Embryonic facial prominence (tissue), 1 donor: ENCODE results near the gene NUP205.
"Not testable (repeated sequence)": the region's sequence is repeated elsewhere in the genome, so short reads cannot be mapped to it uniquely, and the experiment has no call there.

Source experiments
- DNase-seq: peaks from one replicate; pipeline ENCODE4 v3.0.0-alpha.2; 2016; ENCODE audit errors: extremely low spot score

The NUP205 gene

DNA sequence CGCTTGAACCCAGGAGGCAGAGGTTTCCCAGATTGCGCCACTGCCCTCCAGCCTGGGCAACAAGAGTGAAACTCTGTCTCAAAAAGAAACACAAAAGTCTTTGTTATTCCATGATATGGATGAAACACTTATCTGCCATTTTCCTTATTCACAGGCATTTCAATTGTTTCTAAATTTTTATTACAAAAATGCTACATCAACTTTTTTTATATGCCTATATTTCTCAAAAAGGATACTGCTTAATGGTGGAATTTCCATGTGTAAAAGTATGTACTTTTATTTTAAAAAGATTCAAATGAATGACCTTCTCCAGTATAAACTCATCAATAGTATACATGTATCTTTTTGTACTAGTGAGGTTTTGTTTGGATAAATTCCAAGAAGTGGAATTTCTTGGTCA, 62.7 kb downstream of the NUP205 start:
- no peak for DNase-seq

DNA sequence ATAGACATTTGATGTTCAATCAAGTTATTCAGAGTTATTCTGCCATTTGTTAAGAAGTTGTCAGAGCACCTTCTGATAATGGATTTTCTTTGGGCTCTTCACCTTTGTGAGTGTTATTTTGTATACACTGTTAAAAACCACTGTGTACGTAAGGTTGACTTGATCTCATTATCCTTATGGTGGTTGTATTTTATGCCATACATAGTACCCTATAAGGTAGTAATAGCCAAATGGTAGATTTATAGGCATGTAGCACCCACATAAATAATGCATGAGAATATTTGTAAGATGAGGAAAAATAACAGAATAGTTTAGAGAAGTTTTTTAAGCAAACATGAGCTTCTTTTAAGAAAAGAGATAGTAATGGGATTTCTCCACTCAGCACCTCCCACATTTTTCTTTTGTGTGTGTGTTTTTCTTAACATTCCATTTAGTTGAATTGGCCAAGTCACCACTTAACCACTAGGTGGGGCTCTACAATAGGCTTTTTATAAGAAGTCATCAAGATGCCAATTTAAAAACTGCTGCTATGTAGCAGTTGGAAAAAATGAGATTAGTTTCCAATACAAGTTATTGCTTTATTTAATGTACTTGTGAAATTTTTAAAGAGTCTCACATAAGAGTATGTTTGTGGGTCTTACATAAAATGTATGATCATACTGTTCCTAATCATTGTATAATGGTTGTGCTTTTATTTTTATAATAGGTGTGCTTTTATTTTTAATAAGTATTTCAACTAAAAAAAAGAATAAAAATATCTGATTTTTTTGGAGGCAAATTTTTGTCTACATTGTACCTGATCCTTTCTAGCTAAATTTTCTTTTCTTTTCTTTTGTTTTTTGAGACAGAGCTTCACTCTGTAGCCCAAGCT, 63.5 kb downstream of the NUP205 start:
- DNase-seq: peak; percentile 72

GRCh38 chr7:135634191-135634878, 76.6 kb downstream of the NUP205 start:
- DNase-seq: no peak

- not testable (repeated sequence) for DNase-seq
Observed at GRCh38 chr7:135639690-135640089, 82.0 kb downstream of the NUP205 start.

DNA sequence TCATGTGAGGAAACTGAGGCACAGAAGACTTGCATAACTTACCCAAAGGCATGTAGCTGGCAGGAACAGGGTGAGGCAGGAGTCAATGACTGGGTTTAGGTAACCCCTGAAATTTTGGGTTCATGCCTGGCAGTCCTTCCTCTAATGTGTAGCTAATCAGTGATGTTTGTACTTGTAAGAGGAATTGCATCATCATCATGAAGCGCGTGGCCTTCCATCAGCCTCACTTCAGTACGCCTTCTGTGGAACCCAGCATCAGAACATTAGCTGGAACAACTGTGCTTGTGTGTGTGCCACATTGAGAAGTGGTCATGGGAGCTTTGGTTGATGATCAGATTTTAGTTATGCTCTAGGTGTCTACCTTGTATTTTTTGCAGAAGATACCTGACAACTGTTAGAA, 86.4 kb downstream of the NUP205 start:
- DNase-seq: no peak

DNA sequence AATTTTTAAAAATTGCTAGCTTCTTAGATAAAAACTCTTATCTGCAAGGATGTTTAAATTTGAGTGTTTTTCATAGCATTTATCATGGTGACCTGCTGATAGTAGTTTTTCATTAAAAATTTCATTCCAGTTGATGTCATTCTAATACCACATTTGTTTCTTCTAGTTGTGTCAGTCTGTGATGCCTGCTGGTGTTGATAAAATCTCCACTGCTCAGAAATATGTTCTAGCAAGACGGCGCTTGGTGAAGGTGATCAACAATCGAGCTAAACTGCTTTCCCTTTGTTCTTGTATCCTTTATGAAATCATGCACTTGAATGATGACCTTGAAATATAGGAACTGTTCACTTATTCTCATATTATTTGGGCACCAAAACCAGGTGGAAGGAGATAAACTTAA, 87.0 kb downstream of the NUP205 start:
- no peak for DNase-seq

GRCh38 chr7:135645296-135645904, 87.7 kb downstream of the NUP205 start:
- no peak for DNase-seq

DNA sequence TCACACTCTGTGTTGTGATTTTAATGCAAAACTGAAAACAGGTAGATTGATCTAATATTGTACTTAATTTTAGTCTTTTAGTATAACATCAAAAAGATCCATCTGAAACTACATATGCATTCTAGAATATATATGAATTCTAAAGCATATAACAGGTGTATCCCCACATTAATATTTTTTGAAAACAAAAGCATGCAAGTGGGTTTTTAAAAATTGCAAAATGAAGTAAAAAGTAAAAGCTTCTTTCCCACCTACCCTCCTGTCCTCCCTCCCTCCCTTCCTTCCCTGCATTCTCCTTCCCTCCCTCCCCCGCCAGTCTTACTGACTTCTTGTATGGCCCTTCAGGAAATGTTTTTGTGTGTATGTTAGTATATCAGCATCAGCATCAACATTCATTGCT, 90.0 kb downstream of the NUP205 start:
- no peak for DNase-seq

- DNase-seq: no peak
Observed at GRCh38 chr7:135648235-135648634, 90.5 kb downstream of the NUP205 start.

DNA sequence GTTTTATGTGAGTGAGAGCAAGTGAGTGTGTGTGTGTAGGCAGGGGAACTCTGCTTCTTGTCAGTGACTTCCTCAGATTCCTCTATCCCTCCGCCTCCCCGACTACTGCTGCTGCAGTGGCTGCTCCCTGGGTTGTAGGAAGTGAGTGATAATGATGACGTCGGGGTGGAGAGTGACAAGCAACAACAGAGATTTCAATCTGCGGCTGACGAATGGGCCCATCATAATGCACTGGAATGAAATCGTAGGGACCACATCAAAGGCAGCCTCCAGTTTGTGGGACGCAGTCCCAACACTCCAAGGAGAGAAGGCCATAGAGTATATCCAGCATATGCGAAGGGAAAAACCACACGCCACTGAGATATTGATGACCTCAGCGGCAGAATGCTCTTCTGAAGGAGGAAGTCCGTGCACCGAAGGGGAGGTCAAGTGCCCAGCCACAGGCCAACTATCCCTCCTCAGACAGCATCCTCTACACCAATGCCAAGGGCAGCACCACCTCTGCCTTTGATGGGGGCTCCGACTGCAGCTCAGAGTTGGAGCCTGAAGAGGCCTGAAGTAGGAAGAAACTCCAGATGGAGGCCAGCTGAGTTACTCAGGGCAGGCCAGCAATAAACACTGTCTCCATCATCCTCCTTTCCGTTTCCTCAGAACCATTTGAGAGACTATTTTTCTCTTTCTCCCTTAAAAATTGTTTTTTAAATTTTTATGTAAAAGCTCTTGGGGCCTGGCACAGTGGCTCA, 93.3 kb downstream of the NUP205 start:
- DNase-seq: no peak

DNA sequence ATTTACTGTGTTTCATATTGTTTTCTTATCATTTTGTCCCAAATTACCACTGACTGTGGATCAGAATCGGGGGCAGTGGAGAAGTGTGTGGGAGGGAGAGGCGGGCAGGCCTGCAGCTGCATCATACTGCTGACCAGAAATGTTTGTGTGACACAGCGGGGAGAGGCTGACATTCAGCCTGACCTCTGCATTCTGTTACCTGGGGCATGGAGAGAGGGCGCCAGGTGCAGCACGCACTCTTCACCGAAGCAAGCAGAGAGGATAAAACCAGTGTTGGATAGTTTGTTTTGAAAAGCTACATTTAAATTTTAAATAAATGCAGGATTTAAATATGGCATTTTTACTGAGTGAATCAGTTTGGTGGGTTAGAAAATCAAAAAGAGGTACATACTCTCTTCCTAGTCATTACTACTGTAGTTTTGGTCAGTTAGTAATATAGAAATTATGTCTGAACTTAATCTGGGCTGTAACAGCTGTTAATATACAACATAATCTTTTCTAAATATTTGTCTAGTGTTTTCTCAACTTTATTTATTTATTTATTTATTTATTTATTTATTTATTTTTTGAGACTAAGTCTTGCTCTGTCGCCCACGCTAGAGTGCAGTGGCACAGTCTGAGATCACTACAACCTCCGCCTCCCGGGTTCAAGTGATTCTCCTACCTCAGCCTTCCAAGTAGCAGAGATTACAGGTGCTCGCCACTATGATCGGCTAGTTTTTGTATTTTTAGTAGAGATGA, 95.8 kb downstream of the NUP205 start:
- no peak for DNase-seq

DNA sequence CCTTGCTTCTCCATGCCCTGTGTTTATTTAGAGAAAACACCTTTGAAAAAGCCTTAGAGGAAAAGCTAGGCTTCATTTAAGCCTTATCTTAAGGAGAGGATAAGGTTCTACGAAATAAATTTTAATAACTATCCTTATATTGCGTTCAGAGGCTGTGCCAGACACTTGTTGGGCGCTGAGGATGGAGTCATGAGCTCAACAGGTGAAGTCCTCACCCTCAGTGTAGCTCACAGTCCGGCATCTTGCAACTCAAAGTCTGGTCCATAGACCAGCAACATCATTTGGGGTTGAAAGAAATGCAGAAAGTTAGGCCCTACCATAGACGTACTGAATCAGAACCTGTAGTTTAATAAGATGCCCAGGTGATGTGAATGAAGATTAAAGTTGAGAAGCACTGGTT, 100.8 kb downstream of the NUP205 start:
- DNase-seq: no peak

DNA sequence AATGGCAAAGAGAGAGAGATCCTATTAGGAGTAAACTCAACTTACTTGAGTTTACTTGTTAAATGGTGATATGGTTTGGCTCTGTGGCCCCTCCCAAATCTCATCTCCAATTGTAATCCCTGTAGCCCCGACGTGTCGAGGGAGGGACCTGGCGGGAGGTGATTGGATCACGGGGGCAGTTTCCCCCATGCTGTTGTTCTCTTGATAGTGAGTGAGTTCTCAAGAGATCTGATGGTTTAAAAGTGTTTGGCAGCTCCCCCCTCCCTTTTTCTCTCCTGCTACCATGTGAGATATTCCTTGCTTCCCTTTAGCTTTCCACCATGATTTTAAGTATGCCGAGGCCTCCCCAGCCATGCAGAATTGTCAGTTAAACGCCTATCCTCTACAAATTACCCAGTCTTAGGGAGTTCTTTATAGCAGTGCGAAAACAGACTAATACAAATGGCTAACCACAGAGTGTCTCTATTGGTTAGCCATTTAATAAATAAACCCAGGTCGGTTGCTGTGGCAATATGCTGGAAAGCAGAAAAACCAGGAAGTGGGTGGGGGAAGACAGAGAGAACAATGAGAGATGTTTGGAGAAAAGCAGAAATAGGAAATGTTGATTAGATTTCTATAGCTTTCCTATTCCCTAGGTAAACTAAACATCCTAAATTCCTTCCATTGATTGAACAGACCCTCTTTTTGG, 101.6 kb downstream of the NUP205 start:
- DNase-seq: no peak

DNA sequence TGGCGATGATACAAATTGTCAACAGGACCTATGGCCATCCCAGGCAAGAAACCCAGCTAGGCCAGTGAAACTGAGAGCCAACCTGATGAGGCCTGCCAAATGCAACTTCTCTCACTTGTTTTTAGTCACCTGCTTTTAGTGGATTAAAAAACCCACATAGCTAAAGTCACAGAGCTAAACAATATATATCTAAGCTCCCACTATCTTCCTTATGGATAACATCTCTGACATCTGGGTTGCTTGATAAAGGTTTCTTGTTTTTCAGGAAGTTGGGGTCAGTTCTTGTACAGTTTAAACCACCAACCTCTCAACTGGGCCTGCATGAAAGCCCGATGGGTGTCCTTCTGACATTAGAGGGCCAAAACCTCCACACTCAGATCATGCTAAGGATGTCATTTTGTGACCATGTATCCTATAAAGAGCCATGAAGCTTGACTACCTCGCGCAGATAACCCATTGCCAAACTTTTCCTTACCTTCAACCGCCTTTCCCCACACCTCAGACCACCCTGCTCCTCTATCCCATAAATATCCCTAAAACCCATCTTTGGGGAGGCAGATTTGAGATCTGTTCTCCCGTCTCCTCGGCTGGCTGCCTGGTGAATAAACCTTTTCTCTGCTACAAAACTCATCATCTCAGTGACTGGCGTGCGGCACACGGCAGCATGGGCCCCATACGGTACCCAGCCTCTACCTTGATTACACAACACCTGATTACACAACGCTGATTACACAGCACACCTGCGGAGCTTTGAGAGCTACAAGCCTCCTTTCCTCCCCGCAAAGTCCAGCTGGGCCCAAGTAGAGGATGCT, 103.8 kb downstream of the NUP205 start:
- DNase-seq: no peak

DNA sequence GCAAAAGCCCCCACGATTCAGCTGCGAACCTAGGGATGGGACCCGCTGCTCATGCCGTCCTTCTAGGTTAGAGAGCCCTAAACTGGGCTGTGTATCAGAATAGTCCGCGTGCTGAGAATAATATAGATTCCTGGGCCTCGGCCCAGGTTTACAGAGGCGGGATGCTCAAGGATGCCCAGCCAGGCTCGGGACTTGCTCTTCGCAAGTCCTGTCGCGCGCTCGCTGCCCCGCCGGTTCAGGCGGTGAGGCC, 104.3 kb downstream of the NUP205 start:
- DNase-seq: no peak

DNA sequence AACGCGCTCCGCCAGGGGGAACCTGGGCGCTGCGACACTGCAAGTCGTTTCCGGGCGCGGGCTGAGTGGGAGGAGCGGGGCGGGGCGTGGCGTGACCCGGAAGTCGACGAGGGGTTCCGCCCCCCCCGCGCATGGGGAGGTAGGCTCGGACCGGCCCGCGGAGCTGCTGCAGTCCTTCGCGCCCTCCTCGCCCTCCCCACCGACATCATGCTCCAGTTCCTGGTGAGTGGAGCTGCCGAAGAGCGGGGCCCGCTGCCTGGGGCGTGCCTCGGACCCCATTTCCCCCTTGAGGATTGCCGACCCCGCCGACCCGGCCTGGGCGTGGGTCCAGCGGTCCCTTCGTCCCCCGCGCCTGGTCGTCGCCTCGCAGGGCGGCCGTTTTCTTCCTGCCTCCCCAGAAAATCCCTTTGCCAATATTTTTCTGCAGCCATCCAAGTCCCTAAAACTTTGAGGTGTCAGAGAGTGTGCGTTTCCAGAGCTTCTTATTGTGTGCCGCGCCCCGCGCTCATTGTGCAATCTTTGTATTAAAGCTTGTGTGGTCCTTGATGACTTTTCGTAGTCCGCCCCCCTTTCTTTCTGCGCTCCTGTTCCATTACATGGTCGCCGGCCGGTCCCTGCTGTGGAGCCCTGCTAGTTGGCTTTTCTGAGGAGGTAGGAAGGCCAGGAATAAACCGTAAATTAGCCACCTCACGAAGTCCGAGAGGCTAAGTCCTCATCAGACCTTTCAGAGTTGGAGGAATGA, 104.8 kb downstream of the NUP205 start, which contains the start of gene STMP1:
TSS of gene STMP1 (plus strand) at position 142 of the 742 bp plus-strand sequence.
- DNase-seq: peak; percentile 90

DNA sequence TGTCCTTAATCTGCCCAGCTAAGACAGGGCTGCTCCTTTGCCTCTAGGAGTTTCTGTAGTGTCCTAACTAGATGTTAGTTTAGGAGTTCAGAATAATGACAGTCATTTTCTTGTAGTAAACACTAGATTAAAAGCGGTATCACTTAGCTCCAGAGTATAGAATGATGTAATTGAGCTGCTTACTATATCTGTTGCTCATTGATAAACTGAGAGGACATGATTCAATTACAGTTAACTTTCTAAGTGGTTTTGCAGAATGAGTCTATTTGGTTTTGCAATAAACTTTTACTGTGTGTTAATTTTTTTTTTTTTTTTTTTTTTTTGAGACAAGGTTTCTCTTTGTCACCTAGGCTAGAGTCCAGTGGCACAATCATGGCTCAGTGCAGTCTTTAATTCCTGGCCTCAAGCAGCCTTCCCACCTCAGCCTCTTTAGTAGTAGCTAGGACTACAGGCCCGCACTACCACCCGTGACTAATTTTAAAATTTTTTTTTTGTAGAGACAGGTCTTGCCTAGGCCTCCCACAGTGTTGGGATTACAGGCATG, 106.4 kb downstream of the NUP205 start:
- no peak for DNase-seq

DNA sequence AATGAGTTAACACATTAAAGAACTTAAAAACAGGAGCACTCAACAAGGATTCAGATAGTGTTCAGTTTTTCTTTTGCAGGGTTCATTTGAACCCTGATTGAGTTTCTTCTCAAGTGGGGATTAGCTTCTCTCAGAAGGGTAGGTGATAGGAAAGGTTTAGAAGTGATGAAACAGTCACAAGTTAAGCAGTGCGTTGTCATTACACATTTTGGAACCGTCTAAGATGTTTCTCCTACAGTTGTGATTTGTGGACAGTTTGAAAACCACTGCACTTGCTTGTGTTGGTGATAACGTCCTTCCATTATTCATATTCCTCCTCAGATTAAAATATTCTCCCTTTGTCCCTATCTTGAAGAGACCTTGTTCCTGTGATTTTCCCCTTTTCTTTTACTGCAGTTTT, 107.3 kb downstream of the NUP205 start:
- DNase-seq: no peak

DNA sequence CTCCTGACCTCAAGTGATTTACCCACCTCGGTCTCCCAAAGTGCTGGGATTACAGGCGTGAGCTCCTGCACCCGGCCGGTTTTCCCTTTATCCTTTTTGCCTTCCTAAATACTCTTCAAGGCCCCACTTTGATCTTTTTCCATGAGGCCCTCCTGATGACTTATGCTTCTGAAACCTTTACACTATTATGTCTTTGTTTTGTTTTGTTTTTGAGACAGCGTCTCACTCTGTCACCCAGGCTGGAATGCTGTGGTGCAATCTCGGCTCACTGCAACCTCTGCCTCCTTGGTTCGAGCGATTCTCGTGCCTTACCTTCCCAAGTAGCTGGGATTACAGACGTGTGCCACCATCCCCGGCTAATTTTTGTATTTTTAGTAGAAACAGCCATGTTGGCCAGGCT, 108.4 kb downstream of the NUP205 start:
- DNase-seq: no peak
